Endothelial cell (in vitro differentiated cells): Measurements from ENCODE around the gene MIPEP. TPM values are rescaled to one million over a fixed set of nuclear protein-coding genes. Genes with fewer than 3 reads are reported as not detected.

Source experiments
- DNase-seq: peaks from one replicate; pipeline ENCODE4 v3.0.0; 2021; ENCODE audit warnings: low spot score
- H3K27ac Mint-ChIP-seq: one replicate; pipeline ENCODE4 v1.8.0; 2021; ENCODE audit warnings: mixed read lengths, inconsistent platforms; ENCODE audit not compliant: unreplicated experiment
- H3K27me3 Mint-ChIP-seq: one replicate; pipeline ENCODE4 v1.8.0; 2021; ENCODE audit warnings: mild to moderate bottlenecking, moderate library complexity, mixed read lengths, inconsistent platforms; ENCODE audit not compliant: unreplicated experiment
- H3K36me3 Mint-ChIP-seq: one replicate; pipeline ENCODE4 v1.8.0; 2021; ENCODE audit warnings: mild to moderate bottlenecking, low read depth, mixed read lengths, inconsistent platforms; ENCODE audit not compliant: unreplicated experiment
- H3K4me1 Mint-ChIP-seq: one replicate; pipeline ENCODE4 v1.8.0; 2021; ENCODE audit warnings: mild to moderate bottlenecking, mixed read lengths, inconsistent platforms; ENCODE audit not compliant: unreplicated experiment
- H3K4me3 Mint-ChIP-seq: one replicate; pipeline ENCODE4 v1.8.0; 2021; ENCODE audit warnings: mild to moderate bottlenecking, mixed read lengths, inconsistent platforms; ENCODE audit not compliant: unreplicated experiment
- H3K9me3 Mint-ChIP-seq: one replicate; pipeline ENCODE4 v1.8.0; 2021; ENCODE audit warnings: mixed read lengths, inconsistent platforms; ENCODE audit not compliant: unreplicated experiment
- CTCF ChIP-seq: fragments of 200-600 bp; sonication (generic); IDR thresholded peaks from one replicate; pipeline ENCODE4 v1.5.0; 2021; ENCODE audit warnings: antibody characterized with exemption; ENCODE audit not compliant: unreplicated experiment
- total RNA-seq: library from RNA; stranded (reverse); fragmentation: NEBNext Ultra II Directional; extraction: Animal tissue kit (Norgen Biotek cat#: 25700); gene quantifications from one replicate; pipeline ENCODE4 v1.2.1, GENCODE V29; 2021; ENCODE audit not compliant: unreplicated experiment

MIPEP gene
- total RNA-seq, 1 donor from 2014 or later: 8.8 TPM

GRCh38 chr13:23683084-23683483 is 206.1 kb downstream of the MIPEP start:
- Mint-ChIP-seq H3K36me3 (no peaks in the 10 kb centered on the region), H3K4me1 (no peaks in the 10 kb centered on the region), H3K4me3 (no peak overlapping the region), H3K9me3 (no peaks in the 10 kb centered on the region), H3K27me3 (peaks cover 5% of the 10 kb centered on the region), H3K27ac (no peak overlapping the region)
- DNase-seq: no peak
- TF ChIP-seq CTCF: no peak

- Mint-ChIP-seq H3K4me1 (no peaks in the 10 kb centered on the region), H3K36me3 (no peaks in the 10 kb centered on the region), H3K4me3 (no peak overlapping the region), H3K27me3 (peaks cover 5% of the 10 kb centered on the region), H3K27ac (no peak overlapping the region), H3K9me3 (no peaks in the 10 kb centered on the region)
- TF ChIP-seq CTCF: no peak
- no peak for DNase-seq
These were observed 208.1 kb downstream of the MIPEP start for GRCh38 chr13:23680845-23681669.

Other genes with a start within 250 kb of the MIPEP start
- not detected for gene C1QTNF9B, start 8.1 kb upstream of the MIPEP start, total RNA-seq